ENCODE data around the gene KCNMA1.

The KCNMA1 gene

DNA sequence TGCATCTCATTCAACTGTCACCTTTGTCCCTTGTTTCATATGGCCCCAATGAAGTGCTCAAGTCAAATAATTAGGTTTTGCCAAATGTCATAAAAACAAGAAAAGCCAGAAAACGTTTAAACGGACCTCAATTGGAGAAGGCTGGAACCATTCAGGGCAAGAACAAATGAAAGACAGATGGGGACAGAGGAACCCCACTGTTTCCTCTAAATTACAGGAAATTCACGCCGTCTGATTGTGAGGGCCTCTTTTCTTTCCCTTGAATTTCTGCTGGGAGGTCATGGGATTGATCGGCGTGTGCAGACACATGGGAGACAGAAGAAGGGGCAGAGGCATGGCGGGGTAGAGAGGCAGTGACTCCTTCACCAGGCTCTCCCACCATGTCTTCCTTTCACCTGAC, 656.4 kb downstream of the KCNMA1 start:
- DNase-seq (ENCODE audit: low read depth), result no peak

DNA sequence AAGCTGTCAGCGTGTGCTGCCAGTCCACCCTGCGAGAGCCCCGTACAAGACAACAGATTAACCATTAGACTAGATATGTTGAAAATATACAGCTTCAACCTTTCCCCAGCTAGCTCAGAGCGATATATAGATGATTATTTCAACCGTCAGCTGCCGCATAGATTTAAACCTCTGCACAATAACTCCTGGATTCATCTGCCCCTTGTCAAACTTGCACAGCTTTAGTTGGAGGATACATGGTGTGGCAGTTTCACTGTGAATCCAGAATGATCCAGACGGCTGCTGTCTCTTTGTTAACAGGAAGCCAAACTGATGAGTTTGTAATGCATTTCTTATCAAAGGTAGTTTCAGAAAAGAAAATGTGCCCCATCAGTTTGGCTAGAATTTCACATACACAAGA, 659.7 kb downstream of the KCNMA1 start:
- no peak for DNase-seq (ENCODE audit: low read depth)

DNA sequence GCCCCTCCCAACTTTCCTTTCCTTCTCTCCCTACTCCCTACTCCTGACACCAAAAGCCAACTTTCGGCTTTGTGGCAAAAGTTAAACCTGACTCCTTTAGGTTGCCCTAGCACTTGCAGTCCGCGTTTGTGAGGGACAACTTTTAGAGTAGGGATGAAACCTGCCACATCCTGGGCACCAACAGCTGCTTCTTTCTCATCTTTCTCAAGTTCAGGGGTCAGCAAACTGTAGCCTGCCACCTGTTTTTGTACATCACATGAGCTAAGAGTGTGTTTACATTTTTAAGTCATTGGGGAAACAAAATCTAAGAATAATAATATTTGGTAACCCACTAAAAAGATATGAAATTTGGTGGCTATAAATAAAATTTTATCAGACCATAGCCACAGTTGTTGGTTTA, 660.6 kb downstream of the KCNMA1 start:
- DNase-seq (ENCODE audit: low read depth), result no peak

DNA sequence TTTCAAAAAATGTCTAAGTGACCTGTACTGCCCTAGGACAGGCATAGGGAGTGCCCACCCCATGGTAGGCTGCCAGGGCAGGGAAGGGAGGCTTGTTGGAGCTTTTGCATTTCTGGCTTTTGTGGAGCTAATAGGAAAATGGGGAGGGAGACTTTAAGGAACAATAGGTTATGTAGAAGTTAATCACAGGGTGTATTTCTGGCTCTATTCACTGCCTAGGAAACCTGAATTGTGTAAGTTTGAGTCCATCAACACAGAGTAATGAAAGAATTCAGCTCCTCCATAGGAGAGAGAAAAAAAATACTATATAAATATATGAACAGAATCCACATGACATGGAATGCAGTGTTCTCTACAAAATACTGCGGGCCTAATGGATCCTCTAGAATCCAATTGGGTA, 661.5 kb downstream of the KCNMA1 start:
- DNase-seq (ENCODE audit: low read depth), result no peak

DNA sequence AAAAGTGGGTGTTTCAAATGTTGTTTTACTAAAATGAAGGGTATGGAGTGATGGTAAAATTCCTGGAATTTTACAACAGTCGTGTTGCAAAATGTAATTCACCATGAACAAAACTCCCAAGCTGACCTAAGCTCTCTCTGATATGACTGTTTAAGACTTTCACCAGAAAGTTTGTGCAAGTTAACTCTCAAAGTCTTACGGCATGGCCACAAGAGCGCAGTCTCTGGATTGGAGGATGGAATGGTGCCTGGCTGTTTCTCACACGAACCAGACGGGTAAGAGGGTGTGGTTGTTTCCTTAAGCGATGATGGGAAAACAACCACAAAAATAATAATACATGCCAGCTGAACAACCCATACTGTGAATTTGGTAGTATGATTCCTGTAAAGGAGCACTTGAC, 662.5 kb downstream of the KCNMA1 start:
- DNase-seq (ENCODE audit: low read depth), result peak; percentile 84

DNA sequence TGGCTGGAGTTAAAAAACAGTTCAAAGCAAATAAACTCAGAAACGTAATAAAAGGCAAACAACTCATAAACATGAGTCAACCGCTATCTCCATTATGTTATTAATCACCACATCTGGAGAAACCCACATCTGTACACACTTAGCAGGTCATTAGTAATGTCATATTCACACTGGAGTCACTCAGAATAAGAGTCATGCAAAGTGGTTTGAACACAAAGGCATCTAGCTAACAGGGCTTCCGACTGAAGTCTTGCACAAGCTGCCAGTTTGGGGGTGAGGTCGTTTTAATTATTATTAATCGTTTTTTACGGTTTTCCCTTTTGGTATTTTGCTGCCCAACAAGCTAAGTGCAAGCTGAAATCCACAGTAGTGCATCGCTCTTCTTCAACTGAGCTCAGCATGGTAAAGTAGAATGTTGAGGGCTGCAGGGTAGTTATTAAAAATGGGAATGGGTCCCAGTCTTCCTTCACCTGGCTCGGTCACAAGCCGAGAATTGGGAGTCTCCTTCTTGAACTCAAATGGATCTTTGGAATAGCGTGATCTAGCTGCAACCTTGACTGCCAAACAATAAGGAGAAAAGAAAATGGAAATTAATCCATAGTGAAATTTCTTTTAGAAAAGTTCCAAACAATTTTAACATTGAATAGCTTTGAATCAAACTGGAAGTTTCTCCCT, 663.5 kb downstream of the KCNMA1 start:
- DNase-seq (ENCODE audit: low read depth), result no peak

DNA sequence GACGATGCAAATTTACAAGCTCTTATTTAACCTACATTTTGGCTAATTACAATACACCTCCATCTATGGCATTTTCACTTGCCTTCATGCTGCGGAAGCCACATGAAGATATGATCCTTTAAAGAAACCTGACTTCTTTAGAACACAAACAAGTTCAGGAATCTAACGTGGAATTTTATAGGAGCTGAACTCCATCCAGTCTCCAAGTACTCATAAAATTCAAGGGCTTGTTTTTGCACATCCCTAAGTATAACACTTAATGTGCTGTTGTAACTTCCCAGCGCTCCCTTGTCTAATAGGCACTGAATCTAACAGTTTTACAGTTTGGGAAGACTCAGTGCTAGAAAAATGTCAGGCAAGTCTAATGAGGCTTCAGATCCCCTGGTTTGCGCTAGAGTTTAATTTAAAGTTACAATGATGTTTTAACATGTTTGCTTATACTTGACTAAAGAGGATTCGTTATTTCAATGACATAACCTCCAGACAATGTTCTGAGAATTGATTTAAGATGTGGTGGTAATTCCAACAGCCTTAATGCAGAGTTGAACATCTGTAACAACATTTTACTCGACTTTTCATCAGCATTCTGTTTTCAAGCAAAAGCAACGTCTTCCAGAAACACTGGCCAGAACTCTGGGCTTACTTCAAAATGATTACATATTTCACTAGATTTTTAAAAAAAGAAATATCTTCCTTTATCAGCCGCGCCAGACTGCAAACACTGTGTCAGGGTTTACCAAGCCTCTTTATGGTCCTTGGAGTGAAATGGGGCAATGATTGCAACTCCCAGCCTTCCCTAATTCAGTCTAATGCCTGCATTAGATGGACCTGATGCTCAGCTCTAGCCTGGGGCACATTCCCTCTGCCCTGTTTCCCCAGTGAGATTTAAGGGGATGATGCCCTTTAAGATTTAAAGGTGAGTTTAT, 664.3 kb downstream of the KCNMA1 start:
- peak; percentile 13 for DNase-seq (ENCODE audit: low read depth)

DNA sequence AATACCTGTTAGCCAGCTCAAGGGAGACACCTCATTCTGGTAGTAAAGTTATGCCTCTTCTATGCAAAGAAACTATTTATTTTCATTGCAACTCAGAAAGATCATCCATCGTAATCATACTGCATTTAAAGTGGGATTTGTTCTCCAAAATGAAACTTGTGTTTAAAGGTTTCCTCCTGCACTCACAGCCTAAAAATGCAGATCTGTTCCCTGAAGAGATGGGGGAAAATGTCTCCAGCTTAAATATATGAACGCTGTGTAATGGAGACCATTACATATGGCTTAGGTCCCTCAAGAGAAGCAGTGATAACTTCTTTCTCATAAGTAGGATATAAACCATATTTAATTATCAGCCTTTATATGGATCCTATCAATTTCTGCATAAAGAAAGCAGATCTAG, 665.1 kb downstream of the KCNMA1 start:
- DNase-seq (ENCODE audit: low read depth), result no peak

DNA sequence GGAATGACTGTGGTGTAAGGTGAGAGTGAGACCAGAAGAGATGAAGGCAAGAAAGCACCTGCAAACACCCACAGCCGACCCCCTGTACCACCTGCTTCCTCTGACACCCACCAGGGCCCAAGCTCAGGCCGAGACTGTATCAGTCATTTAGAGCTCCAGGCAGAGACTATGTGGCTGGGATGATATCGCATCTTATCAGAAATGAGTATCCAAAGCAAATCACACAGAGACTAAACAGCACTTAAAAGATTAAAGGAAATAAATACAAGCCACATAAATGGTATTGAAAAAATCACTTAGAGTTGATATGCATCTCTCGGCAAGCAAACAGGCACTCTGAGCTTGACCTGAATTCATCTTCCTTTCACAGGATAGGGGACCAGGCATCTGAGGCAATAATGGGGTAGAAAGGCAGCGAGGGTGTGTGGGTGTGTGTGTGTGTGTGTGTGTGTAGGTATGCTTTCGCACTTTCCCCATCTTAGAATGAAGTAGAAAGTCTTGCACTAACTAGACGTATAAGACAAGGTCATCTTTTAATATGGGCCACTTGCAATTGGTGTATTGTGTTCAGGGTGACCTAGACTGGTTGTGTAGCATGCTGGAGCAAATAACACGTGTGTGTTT, 665.9 kb downstream of the KCNMA1 start:
- no peak for DNase-seq (ENCODE audit: low read depth)

DNA sequence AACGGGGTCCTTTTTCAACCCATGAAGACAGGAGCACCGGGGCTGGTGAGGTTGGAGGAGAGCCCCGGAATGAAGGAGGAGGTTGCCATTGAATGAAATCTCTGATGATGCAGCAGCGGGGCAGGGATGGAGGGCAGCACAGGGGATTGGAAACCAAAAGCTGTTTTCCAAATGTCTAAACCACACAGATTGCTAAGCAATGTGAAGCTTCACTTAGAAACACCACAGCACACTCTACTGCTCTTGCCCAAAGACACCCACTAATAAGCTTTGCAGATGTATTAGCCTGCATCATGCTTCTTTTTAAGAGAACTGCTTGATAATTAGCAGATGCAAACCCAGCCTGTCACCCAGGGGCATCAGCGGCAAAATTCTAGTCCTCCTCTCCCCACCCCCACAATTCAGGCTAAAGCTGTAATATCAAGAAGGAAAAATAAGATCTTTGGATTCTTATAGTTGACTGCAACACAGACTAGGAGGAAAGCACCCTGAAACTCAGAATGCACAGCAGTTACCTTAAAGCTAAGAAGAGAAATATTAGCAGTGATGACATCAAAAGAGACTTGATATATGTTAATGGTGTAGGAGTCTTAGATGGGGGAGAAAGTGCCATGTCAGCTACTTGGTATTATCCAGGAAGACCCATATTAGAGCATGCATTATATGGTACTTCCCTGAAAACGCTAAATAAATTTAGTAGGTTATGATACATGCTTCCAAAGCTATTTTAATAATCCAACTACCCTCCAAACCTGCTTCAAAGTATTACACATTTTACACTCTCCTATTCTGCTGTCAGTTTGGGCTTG, 666.7 kb downstream of the KCNMA1 start:
- peak; percentile 11 for DNase-seq (ENCODE audit: low read depth)

DNA sequence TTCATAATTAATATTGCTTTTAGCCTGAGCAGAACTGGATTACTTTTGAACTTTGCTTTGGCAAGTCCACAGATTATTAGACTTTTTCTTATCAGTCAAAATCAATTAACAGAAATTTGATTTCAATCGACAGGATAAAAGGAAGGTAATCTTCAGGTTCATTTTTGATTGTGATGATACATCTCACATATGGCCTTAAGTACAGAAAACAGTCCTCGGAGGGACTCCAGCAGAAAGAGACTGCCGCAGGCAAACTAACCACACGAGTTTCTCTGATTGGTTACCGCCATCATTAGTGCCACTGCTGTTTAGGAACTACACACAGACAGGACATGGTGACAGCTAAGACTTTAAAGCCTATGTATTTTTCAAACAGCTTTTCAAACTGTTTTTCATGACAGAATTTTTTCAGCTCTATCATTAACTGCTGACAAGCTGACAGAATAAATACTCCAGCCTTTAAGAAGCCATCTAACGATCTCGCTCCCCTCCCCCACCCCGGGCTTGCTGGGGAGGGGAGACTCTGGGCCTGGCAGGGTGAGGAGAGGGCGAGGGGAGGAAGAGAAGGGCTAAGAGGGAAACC, 668.2 kb downstream of the KCNMA1 start:
- no peak for DNase-seq (ENCODE audit: low read depth)

DNA sequence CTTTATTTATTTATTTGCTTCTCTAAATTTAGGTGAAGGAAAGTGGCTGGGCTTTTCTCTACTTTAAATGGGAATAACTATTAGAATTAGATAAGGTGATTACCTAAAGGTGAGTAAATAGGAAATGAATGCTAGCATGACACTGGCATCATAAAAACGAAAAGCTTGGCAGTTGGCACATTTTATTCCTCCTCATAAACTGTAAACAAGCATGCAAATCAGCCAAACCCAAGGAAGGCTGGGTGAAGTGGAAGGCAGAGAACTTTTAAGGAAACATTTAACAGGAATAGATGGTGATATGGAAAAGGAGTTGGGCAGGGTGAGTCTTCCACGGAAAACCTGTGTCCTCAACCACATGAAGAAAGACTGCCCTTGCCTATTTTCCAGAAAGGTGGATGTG, 669.1 kb downstream of the KCNMA1 start:
- DNase-seq (ENCODE audit: low read depth), result no peak

DNA sequence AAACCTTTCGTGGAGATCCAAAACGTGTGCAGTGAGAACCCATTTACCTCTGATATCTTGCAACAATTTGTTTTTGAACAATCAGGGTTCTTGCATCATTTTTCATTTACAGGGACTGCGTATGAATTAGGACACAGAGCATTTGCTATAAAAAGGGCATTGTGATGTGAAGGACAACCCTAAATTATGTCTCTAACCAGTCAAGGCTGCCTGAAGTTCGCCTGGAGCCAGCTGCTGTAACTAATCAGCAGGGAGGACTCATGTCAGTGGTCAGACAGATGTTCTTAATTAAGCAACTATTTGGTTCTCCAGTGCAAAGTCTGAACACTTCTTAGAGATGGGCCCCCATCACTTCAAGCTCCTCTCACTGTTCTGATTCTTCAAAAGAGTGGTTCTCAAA, 674.8 kb downstream of the KCNMA1 start:
- DNase-seq (ENCODE audit: low read depth), result no peak

DNA sequence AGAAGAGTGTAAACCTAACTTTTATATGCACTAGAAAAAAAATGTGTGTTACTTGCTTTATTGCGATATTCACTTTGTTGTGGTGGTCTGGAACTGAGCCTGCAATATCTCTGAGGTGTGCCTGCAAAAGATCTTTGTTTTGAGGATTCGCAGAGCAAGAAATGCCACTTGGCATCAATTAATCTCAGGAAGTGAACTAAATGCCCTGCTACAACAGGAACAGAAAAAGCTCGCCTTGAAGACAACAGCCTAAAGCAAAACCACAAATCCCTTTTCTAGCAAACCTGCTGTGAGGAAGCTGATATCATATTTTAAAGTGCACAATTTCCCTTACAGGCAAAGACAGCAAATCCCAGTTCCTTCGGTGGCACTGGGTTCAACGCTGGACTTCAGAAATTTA, 675.8 kb downstream of the KCNMA1 start:
- DNase-seq (ENCODE audit: low read depth), result peak; percentile 39

DNA sequence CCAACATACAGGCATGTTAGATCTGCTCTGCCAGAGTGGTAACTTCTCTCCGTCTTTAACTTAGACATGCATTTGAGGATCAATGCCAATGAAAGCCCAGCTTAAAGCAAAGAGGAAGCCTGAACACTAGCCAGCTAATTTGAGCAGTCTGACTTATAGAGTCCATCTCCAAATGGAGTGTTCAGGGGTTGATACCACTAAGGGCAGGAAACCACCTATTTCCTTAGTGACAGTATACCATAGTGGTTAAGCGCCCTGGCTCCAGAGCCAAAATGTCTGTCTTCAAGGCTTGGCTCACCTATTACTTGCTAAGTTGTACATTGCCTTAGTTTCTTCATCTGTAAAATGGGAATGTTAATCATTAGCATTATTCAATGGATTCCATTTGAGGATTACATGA, 678.5 kb downstream of the KCNMA1 start:
- DNase-seq (ENCODE audit: low read depth), result no peak

DNA sequence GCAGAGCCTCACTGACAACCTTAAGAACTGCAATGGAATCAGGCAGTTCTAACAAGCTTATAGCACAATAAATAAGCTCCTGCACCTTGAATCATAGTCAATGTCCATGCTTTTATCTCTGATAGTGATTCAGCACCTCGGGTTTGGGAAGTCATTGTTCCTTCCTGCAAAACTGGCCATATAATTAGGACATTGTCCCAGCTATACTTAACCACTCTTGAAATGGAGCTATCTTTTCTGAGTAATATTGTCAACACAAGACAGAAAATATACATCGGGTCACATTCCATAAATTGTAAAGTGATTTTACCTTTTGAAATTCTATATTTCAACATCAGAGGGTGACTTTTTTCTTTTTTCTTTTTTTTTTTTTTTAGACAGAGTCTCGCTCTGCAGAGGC, 682.8 kb downstream of the KCNMA1 start:
- no peak for DNase-seq (ENCODE audit: low read depth)

DNA sequence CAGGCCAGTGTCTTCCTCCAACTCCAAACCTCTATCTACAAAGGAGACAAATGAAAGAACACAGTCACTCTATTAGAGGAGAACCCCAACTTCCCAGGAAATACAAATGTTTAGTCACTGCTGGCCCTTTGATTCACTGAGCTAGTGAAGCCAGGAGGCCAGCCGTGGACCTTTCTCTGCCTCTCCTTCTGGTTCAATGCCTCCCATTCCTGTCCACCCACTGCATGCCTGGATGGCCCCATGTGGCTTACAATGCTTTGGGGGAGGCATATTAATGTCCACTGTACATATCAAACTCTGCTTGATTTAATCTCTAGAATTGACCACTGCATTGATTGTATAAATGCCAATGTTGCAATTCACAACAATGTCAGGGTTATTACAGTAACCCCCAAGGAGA, 687.3 kb downstream of the KCNMA1 start:
- no peak for DNase-seq (ENCODE audit: low read depth)

DNA sequence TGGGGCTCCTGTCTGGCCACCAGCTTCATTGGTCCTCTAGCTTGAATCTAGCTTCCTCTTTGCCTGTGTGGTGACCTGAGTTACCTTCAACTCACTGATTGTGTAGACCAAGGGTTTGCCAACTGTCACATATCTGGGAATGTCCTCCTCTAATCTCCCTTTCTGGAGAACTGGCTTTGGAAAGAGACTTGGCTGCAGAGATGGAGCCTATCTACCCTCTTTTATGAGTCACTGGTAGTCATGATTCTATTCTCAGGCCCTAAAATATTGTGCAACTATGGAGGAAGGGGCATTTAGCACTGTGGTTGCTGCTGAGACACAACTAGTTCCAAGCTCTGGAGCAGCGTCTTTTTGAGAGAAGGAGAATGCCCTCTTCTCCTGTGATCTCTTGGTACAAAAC, 691.3 kb downstream of the KCNMA1 start:
- DNase-seq (ENCODE audit: low read depth), result peak; percentile 82

DNA sequence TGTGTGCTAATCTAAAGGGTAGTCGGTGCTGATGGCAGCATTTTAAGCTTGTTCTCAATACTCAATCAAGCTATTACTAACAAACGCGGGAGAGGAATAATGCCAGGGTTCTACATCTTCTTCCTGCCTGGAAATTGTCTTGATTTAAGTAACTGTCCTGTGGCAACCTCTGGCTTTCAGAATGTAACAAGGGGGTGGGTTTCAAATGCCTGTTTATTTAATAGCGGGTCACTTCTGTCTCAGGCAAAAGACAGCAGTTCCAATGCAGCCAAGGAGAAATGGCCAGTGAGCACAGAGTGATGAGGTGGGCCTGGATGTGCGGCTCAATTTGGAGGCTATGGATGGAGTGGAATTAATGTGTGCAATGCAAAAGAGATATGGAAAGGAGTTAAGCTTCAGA, 692.4 kb downstream of the KCNMA1 start:
- DNase-seq (ENCODE audit: low read depth), result no peak

DNA sequence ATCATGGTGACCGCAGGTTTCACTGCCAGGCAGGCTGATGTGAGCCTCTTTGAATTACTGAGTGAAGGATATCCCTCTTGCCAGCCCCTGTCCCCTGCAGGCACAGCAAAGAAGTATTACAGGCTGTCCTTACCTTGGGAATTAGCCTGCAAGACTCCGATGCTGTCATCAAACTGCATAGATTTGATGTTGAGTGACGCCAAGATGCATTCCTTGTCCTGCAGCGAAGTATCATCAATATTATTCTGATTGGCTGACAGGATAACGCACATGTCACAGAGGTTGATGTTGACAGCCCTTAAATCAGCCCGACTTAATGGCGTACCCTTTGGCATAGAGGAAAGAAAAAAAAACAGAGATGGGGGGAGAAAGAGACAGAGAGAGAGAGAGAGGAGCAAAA, 693.0 kb downstream of the KCNMA1 start:
- DNase-seq (ENCODE audit: low read depth), result no peak

DNA sequence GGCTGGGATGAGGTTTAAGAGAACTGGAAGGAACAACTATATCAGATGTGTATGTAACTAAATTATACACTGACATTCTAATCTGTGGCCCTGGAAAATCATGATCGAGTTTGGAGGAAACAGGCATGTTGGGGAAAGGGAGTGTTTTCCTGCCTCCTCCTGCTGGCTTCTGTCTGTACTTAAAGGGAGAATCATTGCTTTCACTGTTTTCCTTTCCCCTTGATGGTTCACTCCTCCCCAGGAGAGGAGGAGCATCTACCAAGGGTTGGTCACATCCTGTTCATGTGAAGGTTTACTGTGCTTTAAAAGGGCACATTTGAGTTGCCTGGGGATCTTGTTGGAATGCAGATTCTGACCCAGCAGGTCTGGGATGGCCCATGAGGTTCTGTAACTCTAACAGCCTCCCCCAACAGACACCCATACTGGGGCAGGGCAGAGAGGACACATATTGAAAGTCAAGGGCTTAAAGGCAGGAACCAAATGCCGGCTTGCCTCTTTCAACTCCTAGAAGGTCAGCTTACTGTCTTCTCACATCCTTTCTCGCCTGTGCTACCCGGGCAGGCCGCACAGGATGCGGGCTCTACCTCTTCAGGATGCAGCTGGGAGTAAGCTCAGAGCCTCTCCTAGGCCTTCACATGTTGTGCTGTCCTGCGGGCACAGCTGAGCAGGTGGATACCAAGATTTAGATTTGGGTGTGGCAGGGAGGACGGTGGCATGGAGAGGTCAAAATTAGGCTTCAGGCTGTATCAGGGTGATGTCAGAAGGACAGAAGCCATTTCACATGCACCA, 694.8 kb downstream of the KCNMA1 start:
- no peak for DNase-seq (ENCODE audit: low read depth)
